ENCODE data around the gene NSUN6.

NSUN6 gene, protein sequence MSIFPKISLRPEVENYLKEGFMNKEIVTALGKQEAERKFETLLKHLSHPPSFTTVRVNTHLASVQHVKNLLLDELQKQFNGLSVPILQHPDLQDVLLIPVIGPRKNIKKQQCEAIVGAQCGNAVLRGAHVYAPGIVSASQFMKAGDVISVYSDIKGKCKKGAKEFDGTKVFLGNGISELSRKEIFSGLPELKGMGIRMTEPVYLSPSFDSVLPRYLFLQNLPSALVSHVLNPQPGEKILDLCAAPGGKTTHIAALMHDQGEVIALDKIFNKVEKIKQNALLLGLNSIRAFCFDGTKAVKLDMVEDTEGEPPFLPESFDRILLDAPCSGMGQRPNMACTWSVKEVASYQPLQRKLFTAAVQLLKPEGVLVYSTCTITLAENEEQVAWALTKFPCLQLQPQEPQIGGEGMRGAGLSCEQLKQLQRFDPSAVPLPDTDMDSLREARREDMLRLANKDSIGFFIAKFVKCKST

DNA sequence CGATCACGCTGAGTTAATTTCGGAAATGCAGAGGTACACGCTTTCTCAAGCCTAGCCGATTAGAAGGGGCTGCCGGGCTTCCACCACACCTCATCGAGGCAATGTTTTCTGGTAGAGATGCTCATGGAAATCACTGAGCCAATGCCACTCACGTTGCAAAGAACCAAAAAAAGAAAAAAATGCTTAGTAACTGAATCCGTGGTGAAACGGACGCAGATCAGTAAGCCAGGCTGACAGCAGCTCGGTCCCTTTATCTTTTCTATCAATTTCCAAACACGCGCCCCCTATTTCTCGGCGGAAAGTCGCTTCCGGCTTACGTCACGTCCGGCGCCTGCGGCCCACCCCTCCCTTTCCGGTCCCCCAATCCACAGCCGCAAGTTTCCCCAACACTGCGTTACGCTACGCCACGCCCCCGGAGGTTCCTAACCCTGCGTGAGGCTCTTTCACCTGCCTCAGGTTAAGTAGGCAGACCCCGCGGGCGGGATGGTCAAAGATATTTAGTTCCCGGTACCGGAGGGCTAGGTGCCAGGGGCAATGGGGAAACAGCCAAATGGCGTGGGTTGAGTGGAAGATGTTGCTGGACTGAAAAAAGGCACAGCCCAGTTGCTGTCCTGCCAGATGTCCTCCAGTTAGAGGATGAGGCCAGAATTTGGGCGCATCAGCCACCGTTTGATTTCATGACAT is at the start of gene NSUN6:
NSUN6 (minus strand) TSS at position 264 of the 684 bp plus-strand sequence. CDS start 384 bp downstream, outside the sequence.
- DNase-seq (ENCODE audit: low spot score) = peak; percentile 93

DNA sequence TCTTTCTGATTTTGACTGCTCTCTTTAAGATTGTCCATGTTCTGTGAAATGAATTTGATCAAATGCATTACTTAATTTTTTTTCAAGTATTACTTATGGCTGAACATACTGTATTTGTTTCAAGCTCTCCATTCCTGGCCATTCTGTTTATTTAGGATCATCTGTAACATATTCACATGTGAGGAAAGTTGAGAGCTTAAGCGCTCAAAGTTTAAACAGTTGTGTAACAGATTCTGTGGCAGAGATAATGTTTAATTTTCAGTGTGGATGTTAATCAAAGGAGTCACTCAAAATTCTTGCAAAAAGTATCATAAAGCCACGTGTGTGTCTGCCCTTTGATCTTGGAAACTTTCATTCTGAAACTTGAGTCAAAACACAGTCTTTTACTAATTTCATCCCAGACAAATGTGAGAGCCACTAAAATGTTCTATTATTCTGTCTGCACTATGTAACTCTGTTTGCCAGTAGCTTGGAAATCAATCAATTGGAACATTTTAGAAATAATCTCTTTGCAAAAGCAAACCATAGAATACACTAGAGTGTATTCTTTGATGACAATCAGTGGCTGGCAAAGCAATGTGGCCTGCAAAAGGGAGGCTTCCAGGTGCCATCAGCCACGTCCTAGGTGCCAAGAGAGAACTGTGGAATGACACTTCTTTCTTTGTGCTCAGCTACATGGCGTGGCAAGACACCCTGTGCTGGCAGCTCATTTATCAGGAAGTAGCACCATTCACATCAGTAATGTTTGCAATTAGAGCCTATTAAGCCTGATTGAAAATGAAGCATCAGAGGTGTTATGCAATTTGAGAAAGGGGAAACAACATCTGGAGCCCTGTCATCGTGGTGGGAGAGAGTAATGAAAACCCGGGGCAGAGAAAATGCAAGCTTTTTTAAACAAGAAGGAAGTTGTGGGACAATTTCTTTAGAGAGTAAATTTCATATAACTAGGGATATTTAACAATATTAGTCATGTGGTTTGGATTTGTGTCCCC is 48.8 kb upstream of the NSUN6 start:
- no peak for DNase-seq (ENCODE audit: low spot score)

DNA sequence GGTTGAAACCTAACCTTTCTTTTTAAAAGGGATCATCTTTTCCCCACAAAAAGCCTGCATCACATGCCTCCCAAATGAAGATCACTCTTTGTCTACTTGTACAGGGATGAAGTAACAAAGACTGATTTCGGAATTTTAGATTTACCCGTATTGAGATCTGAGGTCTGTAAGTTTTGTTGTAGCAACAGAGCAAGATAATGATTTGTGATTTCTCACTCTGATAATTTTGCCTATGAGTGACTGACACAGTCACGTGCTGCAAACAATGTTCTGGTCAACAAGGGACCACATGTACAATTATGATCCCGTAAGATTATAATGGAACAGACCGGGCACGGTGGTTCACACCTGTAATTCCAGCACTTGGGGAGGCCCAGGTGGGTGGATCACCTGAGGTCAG is 39.2 kb upstream of the NSUN6 start:
- DNase-seq (ENCODE audit: low spot score) = no peak

DNA sequence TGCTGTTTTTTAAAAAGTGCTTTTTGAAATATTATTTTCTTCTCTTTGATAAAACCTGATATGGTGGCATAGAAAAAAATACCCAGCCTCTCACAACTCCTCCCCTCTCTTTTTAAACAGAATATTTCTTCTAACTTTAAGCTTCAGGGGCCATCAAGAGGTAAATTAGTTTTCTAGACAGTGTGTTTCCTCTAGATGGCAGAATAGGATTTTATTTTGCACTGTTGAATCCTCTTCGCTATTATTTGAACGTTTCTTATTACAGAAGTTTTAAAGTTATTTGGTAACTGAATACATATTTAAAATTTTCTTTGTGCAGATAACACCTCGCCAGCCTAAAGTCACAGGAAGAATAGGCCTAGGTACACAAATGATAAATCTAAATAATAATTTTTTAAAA is 38.1 kb upstream of the NSUN6 start:
- no peak for DNase-seq (ENCODE audit: low spot score)

DNA sequence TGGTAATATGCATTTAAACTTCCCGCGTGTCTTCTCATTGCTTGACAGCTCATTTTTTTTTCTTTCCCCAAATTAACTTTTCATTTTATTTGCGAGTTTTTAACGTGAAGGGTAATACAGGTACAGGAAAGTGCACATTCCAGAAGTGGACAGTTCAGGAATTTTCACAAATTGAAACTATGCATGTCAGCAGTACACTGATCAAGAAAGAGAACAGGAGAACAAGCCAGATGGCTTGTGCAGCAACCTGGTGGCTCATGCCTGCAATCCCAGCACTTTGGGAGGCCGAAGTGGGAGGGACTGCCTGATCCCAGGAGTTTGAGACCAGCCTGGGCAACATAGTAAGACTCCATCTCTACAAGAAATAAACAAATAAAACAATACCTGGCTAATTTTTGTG is 36.3 kb upstream of the NSUN6 start:
- DNase-seq (ENCODE audit: low spot score) = no peak

DNA sequence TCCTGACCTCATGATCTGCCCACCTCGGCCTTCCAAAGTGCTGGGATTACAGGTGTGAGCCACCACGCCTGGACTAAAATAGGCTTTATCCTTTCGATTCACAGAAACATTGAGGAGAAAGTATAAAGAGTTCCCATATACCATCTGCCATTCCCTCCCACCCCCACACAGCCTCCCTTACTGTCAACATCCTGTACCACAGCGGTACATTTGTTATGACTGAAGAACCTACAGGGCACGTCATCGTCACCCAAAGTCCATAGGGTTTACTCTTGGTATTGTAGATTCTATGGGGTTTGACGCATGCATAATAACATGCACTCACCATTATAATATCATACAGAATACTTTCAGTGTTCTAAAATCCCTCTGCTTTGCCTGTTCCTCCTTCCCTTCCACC is 35.8 kb upstream of the NSUN6 start:
- DNase-seq (ENCODE audit: low spot score) = no peak

DNA sequence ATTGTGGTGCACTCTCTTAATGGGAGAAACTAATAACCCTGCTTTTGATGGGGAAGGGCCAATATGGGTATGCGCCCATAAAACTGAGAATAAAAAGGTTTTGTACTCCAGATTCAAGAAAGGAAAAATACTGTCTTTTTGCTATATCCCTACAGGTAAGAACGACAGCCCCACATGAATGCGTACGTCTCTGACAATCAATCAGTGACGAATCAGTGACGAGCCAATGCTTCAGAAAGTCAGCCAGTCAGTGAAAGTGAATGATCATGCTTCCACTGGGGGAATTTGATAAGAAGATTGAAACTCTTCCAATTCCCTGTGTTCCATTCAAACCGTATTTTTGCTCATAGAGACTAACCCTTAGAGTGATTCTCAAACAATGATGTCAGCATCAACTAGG is 34.2 kb upstream of the NSUN6 start:
- no peak for DNase-seq (ENCODE audit: low spot score)

DNA sequence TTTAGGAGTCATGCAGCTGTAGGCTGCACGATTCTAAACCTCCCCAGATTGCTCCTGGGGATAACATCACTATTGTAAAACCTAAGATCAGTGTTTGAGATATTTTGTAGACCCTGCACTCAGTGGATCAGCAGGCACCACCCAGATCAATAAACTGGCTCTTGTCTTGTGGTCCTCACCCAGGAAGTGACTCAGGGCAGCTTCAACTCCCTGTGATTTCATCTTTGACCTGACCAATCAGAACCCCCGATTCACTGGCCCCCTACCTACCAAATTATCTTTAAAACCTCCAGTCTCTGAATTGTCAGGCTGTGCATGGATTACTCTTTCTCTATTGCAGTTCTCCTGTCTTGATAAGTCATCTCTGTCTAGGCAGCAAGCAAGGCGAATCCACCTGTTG is 33.6 kb upstream of the NSUN6 start:
- DNase-seq (ENCODE audit: low spot score) = no peak

DNA sequence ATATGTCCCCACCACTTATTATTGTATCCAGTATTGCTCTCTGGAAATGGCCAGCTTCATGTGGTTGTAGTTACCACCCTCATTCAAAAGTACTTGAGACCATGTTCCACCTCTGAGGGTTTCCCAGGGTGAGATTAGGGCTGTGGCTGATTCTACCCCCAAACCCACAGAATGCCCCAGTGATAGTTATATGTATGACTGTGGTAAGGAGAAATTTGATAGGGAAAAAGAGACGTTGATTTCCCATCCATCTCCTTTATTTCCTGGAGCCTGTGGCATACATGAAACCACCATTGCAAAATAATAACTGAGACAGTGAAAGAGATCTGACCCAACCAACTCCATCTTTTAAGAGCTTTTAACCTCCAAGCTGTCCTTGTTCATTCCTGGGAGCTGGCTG is 33.0 kb upstream of the NSUN6 start:
- DNase-seq (ENCODE audit: low spot score) = no peak

DNA sequence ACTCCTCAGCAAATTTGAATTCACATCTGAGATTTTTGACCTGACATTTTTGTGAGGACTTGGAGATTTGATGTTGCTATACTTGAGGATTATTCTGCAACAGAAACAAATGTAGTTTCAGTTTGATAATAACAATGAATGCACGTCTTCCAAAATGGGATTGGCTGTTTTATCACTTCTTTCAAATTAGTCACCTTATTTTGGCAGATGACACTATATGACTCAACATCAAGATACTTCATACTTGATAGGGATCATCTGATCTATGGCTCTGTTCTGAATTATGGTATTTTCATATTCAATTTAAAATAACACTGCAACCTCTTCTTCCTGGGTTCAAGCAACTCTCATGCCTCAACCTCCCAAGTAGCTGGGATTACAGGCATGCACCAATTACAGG is 32.0 kb upstream of the NSUN6 start:
- DNase-seq (ENCODE audit: low spot score) = no peak

DNA sequence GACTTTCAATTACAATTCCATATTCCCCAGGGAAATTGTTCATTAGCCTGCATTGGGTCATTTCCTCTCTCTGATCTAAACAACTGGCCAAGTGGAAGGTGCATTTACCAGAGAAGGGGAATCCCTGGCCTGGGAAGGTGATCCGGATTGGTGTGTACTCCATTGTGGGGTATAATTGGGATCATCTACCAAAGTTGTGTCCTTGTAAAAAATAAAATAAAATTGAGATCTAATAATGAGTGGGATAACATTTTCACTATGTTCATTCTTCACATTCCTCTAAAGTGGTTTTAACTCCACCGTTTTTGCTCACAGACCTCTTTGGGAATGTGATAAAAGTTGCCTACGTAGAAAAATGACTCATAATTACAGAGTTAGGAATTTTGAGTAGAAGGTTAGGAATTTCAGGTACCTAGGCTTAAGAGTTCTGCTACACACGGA is 30.6 kb upstream of the NSUN6 start:
- DNase-seq (ENCODE audit: low spot score) = no peak

DNA sequence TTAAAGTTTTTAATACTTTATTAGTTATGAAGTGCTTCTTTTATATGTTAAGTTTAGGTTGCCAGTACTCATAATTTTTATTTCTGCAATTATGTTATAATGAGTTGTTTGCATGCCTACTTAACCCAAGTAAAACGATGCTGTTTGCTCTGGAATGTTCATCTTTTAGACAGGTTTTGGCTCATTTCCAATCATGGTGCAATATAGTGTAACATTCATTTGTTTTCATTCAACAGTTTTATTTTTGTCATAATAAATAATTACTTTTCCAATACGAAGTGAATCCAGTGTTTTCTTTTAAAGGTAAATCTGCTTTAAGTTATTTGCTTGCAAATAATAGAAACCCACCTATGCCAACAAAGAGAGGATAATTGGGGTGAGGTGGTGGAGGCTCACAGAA is 30.0 kb upstream of the NSUN6 start:
- DNase-seq (ENCODE audit: low spot score) = no peak

DNA sequence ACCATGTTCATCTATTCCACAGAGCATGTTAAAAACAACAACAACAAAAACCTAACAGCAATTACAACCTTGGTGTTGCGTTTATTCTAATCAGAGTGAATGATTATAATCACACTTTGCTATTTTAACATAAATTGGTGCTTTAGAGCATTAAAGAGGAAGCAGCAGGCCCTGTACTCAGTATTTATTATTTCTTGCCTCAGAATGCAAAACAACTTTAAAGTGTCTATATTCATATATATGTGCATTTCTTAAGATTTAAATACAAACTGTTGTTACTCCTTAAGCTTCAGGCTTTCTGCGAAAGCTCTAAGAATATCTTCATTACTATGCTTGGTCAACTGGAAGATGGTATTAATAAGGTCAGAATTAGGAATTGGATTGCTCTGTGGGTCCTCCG is 29.4 kb upstream of the NSUN6 start:
- DNase-seq (ENCODE audit: low spot score) = no peak

DNA sequence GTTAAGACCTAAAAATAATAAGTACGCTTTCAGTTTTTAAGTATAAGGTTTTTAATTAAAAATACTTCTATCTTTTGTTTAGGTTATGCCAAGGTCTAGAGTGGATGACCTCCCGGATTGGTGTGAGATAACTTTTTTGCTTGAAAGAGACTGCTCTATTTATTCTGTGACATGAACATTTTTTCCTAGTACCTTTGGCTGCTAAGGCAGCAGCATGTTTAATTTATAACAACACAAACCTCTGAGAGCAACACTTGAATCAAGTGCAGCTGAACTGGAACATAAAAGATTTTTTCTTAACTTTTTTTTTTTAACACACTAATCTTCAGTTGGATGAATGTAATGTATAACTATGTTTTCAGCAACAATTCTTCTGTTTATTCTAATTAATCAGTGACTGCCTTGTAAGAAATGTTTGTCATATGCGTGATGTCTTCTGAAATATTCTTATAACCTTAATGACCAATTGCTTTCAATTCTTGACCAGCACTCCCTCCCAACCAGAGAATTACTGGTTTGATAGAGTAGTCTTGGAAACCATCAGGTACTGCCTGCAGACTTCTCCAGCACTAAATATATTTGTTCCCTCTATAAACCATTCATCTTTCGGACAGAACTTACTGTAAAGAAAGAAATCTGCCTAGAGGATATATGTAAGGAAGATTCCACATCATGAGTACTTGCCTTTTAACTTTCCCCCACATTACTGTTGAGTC is 23.9 kb upstream of the NSUN6 start:
- DNase-seq (ENCODE audit: low spot score) = no peak

DNA sequence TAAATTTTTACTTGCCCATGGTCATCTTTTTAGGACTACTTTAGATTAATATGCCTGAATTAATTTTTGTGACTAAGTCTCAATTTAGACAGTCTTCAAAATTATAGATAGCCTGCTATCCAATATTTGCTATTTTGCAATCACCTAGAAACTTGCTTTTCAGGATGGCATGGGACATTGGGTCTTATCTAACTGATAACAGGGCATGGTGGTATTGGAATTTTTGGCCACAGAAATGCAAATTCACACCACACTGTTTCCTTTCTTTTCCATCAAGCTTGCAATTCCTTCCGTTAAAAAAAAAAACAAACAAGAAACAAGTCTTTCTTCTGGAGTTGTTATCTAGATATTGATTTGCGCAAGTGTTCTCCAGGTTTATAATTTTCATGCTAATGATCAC is 16.6 kb upstream of the NSUN6 start:
- no peak for DNase-seq (ENCODE audit: low spot score)

DNA sequence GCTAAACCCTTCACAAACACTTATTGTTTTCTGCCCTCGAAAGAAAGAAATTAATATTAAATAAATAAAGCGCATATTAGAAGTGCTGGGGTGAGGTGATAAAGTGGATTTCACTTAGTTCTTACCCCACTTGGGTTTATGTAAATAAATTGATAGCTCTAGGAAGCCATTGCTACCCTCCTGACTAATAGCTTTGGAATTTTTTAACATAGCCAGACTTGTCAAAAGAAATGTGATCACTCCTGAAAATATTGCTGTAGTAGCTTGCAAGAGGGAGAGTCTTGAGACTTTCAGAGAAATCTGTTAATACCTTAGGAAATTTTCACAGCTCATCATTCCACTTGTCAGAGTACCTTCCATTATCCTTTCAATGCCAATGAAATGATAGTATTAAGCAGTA is 15.4 kb upstream of the NSUN6 start:
- no peak for DNase-seq (ENCODE audit: low spot score)

DNA sequence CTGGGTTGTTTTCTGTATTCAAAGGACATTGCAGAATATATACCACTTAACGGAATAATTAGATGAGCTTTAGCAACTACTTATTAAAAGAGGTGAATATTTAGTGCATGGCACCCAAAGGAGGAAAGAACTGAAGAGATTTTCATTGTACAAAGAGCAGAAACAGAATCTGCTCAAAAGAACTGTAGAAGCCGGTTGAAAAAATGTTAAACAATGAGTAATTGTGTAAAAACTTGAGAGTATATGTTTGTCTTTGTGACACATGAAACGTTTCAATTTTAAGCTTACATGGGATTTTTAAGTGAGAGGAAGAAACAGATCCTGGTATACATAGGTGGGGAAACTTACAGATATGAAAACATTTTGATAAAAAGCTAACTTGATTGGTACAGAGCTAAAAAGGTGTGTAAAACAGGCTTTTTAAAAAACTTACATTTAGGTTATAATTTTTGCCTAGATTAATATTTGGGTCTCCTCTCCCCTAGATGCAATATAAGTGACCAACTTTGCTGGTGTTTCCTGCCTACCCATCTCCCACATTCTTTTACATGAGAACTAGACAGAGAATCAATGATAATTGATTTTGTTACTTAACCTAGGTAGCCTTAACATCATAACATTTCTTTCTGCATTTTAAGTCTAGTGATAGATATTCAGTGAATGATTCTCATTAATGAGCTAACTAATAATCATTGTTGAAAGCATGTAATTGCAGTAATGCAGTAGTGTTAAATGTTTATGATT is 14.6 kb upstream of the NSUN6 start:
- no peak for DNase-seq (ENCODE audit: low spot score)

DNA sequence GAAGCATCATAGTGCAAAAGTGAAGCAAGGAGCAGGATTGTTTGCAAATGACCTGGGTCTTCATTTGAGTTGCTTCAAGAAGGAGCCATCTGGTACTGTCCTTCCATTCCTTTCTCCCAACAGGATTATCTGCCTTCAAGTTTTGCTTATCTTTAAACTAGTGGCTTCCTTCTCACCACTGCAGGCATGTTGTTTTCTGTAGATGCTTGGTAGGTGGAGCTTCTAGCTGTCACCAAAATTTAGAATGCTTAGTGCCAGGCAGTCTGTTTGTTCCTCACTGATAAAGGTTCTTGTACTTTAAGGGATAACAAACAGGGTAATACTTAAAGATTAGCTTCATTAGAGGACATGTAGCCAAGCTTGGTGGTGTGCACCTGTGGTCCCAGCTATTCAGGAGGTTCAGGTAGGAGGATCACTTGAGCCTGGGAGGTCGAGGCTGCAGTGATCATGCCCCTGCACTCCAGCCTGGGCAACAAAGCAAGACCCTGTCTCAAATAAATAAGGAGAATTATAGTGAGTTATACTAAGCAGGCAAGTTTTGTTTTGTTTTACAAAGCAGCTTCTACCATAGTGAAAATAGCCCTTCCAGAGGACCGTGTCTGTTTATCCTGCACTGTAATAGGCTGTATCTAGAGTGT is 13.6 kb upstream of the NSUN6 start:
- DNase-seq (ENCODE audit: low spot score) = no peak

DNA sequence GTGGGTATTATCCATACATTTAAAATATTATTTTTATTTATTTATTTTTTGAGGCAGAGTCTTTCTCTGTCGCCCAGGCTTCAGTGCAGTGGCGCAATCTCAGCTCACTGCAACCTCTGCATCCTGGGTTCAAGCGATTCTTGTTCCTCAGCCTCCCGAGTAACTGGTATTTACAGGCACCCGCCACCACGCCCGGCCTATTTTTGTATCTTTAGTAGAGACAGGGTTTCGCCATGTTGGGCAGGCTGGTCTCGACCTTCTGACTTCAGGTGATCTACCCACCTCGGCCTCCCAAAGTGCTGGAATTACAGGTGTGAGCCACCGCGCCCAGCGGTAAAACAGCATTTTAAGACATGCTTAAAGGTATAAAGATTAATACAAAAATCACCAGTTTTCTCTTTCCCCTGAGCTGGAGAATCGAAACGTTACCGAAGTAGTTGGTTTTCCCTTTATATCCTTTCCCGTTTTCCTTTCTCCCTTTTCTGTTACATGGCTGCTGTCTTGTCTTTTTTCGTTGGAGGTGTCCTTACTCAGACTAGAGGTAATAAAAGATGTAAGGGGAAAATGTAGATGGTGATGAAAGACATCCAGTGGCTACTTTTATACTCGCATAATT is 9.5 kb upstream of the NSUN6 start:
- no peak for DNase-seq (ENCODE audit: low spot score)

All from D341Med (cell line).